ENCODE results near the gene EBI3.

The EBI3 gene

GRCh38 chr19:4229179-4229931 is at the start of gene EBI3:
Gene EBI3 (plus strand): TSS chr19:4229523. CDS start chr19:4229551, 28 bp downstream.
- TF ChIP-seq CTCF (conservative IDR thresholded peaks at IDR 0.05; ENCODE audit: control insufficient read depth, insufficient read depth, low read depth, low read length) = no peak
- DNase-seq (ENCODE audit: low read depth) = peak; percentile 24
- no peak within 1 kb of the TSS for H3K4me3 ChIP-seq (ENCODE audit: control insufficient read depth, low read depth, low read length)

- no peak overlapping the region for H3K4me3 ChIP-seq (ENCODE audit: control insufficient read depth, low read depth, low read length)
- no peak for TF ChIP-seq CTCF (conservative IDR thresholded peaks at IDR 0.05; ENCODE audit: control insufficient read depth, insufficient read depth, low read depth, low read length)
- no peak for DNase-seq (ENCODE audit: low read depth)
Measured at GRCh38 chr19:4181053-4181508, 48.2 kb upstream of the EBI3 start.

GRCh38 chr19:4182084-4182810 is 47.1 kb upstream of the EBI3 start, which contains the start of the genes ANKRD24 and SIRT6:
Gene ANKRD24 (plus strand): TSS chr19:4182689. CDS start chr19:4186426, 3,737 bp downstream.
Gene SIRT6 (minus strand): TSS chr19:4182563. CDS start chr19:4182539, 24 bp downstream.
- DNase-seq (ENCODE audit: low read depth) = peak; percentile 91
- peak within 1 kb of the TSS; percentile 91 for H3K4me3 ChIP-seq (ENCODE audit: control insufficient read depth, low read depth, low read length)
- TF ChIP-seq CTCF (conservative IDR thresholded peaks at IDR 0.05; ENCODE audit: control insufficient read depth, insufficient read depth, low read depth, low read length) = no peak

- TF ChIP-seq CTCF (conservative IDR thresholded peaks at IDR 0.05; ENCODE audit: control insufficient read depth, insufficient read depth, low read depth, low read length) = no peak
- DNase-seq (ENCODE audit: low read depth) = no peak
- H3K4me3 ChIP-seq (ENCODE audit: control insufficient read depth, low read depth, low read length) = no peak overlapping the region
Measured at GRCh38 chr19:4183967-4184717, 45.2 kb upstream of the EBI3 start.

- no peak for DNase-seq (ENCODE audit: low read depth)
- TF ChIP-seq CTCF (conservative IDR thresholded peaks at IDR 0.05; ENCODE audit: control insufficient read depth, insufficient read depth, low read depth, low read length) = no peak
- H3K4me3 ChIP-seq (ENCODE audit: control insufficient read depth, low read depth, low read length) = no peak overlapping the region
Measured at GRCh38 chr19:4184718-4185352, 44.5 kb upstream of the EBI3 start.

All from fibroblast of mammary gland (primary cell).